Lower leg skin (tissue), 3 donors: Measurements from ENCODE around the gene DDRGK1.

Experiments
- CTCF ChIP-seq, 3 donors: fragments of 450-650 bp; IDR thresholded peaks; one replicate each; pipeline ENCODE4 v1.5.1; 2016; ENCODE audit warnings: antibody characterized with exemption in 3 of 3, mild to moderate bottlenecking in 3 of 3, moderate library complexity in 2 of 3
- POLR2A ChIP-seq, 2 donors: fragments of 450-650 bp; IDR thresholded peaks; one replicate each; pipeline ENCODE4 v1.6.1; 2016 to 2017; ENCODE audit warnings: antibody characterized with exemption in 2 of 2, mild to moderate bottlenecking in 1 of 2, moderate library complexity in 1 of 2

- TF ChIP-seq POLR2A (IDR thresholded peaks at IDR 0.05) (no peak), CTCF (IDR thresholded peaks at IDR 0.05) (no peak)
Observed at GRCh38 chr20:3180319-3180718, 24.2 kb downstream of the DDRGK1 start.
